ENCODE results near the gene EPS8L2. TPM values are rescaled to one million over a fixed set of nuclear protein-coding genes. Genes with fewer than 3 reads are reported as not detected.
A peak's percentile ranks its signal among the peaks of the same experiment; 100 is the strongest.

The EPS8L2 gene
- total and polyA plus RNA-seq, 2 of the 4 experiments (the other 2 are of a cell fraction), result 17.2 to 39.4 TPM

DNA sequence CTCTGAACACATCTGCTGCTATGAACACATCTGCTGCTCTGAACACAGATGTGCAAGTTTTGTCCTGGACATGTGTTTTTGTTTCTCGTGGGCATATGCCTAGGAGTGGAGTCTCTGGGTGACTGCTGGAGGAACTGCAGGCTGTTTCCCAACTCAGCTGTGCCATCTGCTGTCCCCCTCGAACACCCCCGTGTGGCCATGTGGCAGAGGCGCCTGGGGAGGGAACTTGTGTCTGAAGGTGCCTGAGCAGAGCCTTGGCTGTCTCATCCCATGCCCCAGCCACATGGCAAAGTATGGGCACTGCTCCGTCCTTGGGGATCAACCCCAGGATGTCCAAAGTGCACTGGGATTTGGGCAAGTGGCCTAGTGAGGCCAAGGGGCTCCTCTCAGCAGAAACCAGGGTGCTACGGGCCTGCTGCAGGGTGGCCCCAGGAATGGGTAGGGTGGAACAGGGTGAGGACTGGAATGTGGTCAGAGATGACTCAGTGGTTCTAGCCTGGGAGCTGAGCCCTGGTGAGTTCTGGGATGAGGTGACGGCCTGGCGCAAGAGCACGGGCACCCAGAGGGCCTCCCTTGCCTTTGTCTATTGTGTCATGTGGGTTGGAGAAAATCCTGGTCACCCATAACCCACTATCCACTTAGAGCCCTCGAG lies 56.5 kb downstream of the EPS8L2 start:
- 0 out of 2 replicates have a peak overlapping the region, but pooled peaks have one; percentile 11 for H2AK5ac ChIP-seq (ENCODE audit: low read depth, low read length)
- H4K91ac ChIP-seq (ENCODE audit: insufficient read depth, low read depth, low read length), result no peak overlapping the region
- H3K18ac ChIP-seq (ENCODE audit: low read depth, low read length), result no peak overlapping the region
- dilution Hi-C loops (cut with HindIII; ENCODE audit: low sequenced_read_pairs, unreplicated experiment) (no loop called here), in situ Hi-C loops (cut with MboI; ENCODE audit: low sequenced_read_pairs) (no loop called here), intact Hi-C loops (cut with micrococcal nuclease) (no loop called here)
- H3K79me1 ChIP-seq (ENCODE audit: low read depth in 1 of 2, low read length in 2 of 2), result peaks cover 6 to 45% of the 10 kb centered on the region in 2 experiments
- H2BK15ac ChIP-seq (ENCODE audit: low read depth, low read length), result no peak overlapping the region
- POLR2A ChIA-PET (ENCODE audit: unreplicated experiment), result interaction anchor here (0.6 kb wide), 1 partner anchor 34 kb away, joined by 4 read pairs; no protein-coding TSS in a partner anchor
- H3K56ac ChIP-seq (ENCODE audit: extremely low read depth, insufficient read depth, low read length), result no peak overlapping the region
- 0 out of 2 replicates have a peak overlapping the region, but pooled peaks have one; percentile 11 for H3K14ac ChIP-seq (replicated peaks; ENCODE audit: low read depth, low read length)
- peak overlapping the region; percentile 71 for H2AK9ac ChIP-seq (replicated peaks; ENCODE audit: low read depth, low read length, poor library complexity)
- H3K4me2 ChIP-seq (ENCODE audit: low read depth, low read length), result no peak overlapping the region
- no peak overlapping the region for H2BK20ac ChIP-seq (ENCODE audit: low read depth, low read length)
- no TSS peak for BruUV-seq (replicated peaks)
- no peaks in the 10 kb centered on the region for H3K27me3 ChIP-seq (ENCODE audit: control insufficient read depth, insufficient read depth, low read length)
- no peak overlapping the region for H3K4ac ChIP-seq (ENCODE audit: low read depth, low read length)
- no peak overlapping the region for H3K9ac ChIP-seq (ENCODE audit: low read depth, low read length)
- peak overlapping the region; percentile 51 for H2BK5ac ChIP-seq (ENCODE audit: low read depth, low read length, poor library complexity, severe bottlenecking)
- CTCF ChIA-PET, result no interaction called here
- no peak overlapping the region for H2BK120ac ChIP-seq (ENCODE audit: low read depth, low read length)
- H3K23ac ChIP-seq (ENCODE audit: low read depth, low read length), result no peak overlapping the region
- peaks cover 43% of the 10 kb centered on the region for H4K20me1 ChIP-seq (ENCODE audit: insufficient read depth, low read length)
- H3K4me1 ChIP-seq (ENCODE audit: control insufficient read depth, insufficient read depth, low read length), result peaks cover 5% of the 10 kb centered on the region
- peak; percentile 62 for ATAC-seq (ENCODE audit: low read depth)
- no peaks in the 10 kb centered on the region for H3K9me3 ChIP-seq (ENCODE audit: control insufficient read depth, insufficient read depth, low read length)
- DNase-seq, result peak; percentile 74
- H3K9me1 ChIP-seq (ENCODE audit: insufficient read depth, low read length), result peaks cover 3% of the 10 kb centered on the region; the same call in 1 of the 2 replicates
- 62% methylated on average over 2 of the region's 10 CpGs; no CpG with 5 or more reads in 1 of the 2 experiments for WGBS, 2 experiments (ENCODE audit: extremely low coverage in 2 of 2, insufficient read length in 1 of 2)
- no peak overlapping the region for H3K4me3 ChIP-seq (ENCODE audit: insufficient read depth, low read depth, low read length)
- H2AFZ ChIP-seq (replicated peaks; ENCODE audit: low read length, poor library complexity), result no peak overlapping the region
- H3K36me3 ChIP-seq (ENCODE audit: control insufficient read depth, insufficient read depth, low read length), result peaks cover 69% of the 10 kb centered on the region
- no peak overlapping the region for H4K5ac ChIP-seq (ENCODE audit: low read depth, low read length)
- no peak overlapping the region for H4K8ac ChIP-seq (ENCODE audit: low read depth in 2 of 2, low read length in 2 of 2)
- H3K27ac ChIP-seq (ENCODE audit: insufficient read depth, low read length), result no peak overlapping the region
- TF ChIP-seq USF2 (IDR thresholded peaks at IDR 0.05; ENCODE audit: low read depth, low read length), result peak; percentile 16; the same call in 1 of the 2 replicates
- TF ChIP-seq ELK1 (IDR thresholded peaks at IDR 0.05; ENCODE audit: borderline replicate concordance, low read depth, low read length), result no peak
- TF ChIP-seq CEBPB (IDR thresholded peaks at IDR 0.05; ENCODE audit: low read depth, low read length), result peak; percentile 83
- TF ChIP-seq CHD1 (IDR thresholded peaks at IDR 0.05; ENCODE audit: low read depth, low read length), result no peak
- no peak for TF ChIP-seq MAZ (IDR thresholded peaks at IDR 0.05; ENCODE audit: borderline replicate concordance, low read depth, low read length)
- peak; percentile 40; the same call in 1 of the 2 replicates for TF ChIP-seq NFE2L2 (IDR thresholded peaks at IDR 0.05; ENCODE audit: low read depth, low read length)
- no peak for TF ChIP-seq SMC3 (IDR thresholded peaks at IDR 0.05; ENCODE audit: low read depth, low read length)
- TF ChIP-seq MAFK (IDR thresholded peaks at IDR 0.05; ENCODE audit: low read depth, low read length), result no peak
- TF ChIP-seq MXI1 (IDR thresholded peaks at IDR 0.05; ENCODE audit: borderline replicate concordance, low read depth, low read length), result peak; percentile 9; the same call in 1 of the 2 replicates
- peak; percentile 10; the same call in 1 of the 2 replicates for TF ChIP-seq BHLHE40 (IDR thresholded peaks at IDR 0.05; ENCODE audit: low read depth, low read length)
- no peak for TF ChIP-seq RCOR1 (IDR thresholded peaks at IDR 0.05; ENCODE audit: insufficient replicate concordance, low read length)
- TF ChIP-seq RFX5 (IDR thresholded peaks at IDR 0.05; ENCODE audit: low read depth, low read length), result no peak
- no peak for TF ChIP-seq RAD21 (IDR thresholded peaks at IDR 0.05; ENCODE audit: low read length)
- TF ChIP-seq, protein P1, sequence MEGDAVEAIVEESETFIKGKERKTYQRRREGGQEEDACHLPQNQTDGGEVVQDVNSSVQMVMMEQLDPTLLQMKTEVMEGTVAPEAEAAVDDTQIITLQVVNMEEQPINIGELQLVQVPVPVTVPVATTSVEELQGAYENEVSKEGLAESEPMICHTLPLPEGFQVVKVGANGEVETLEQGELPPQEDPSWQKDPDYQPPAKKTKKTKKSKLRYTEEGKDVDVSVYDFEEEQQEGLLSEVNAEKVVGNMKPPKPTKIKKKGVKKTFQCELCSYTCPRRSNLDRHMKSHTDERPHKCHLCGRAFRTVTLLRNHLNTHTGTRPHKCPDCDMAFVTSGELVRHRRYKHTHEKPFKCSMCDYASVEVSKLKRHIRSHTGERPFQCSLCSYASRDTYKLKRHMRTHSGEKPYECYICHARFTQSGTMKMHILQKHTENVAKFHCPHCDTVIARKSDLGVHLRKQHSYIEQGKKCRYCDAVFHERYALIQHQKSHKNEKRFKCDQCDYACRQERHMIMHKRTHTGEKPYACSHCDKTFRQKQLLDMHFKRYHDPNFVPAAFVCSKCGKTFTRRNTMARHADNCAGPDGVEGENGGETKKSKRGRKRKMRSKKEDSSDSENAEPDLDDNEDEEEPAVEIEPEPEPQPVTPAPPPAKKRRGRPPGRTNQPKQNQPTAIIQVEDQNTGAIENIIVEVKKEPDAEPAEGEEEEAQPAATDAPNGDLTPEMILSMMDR (conservative IDR thresholded peaks at IDR 0.05; ENCODE audit: low read depth, low read length), result peak; percentile 25; the same call in 1 of the 2 replicates
- no peak for TF ChIP-seq POLR2A (IDR thresholded peaks at IDR 0.05; ENCODE audit: low read depth, low read length)
